WERI-Rb-1 (cell line): ENCODE results near the gene BARX2.

Source experiments
- DNase-seq: peaks from one replicate; pipeline ENCODE4 v3.0.0-alpha.2; 2020
- H3K27ac ChIP-seq: fragments of 250-450 bp; sonication (Bioruptor Pico); 2 replicates; pipeline ENCODE4 v1.5.1; 2020; ENCODE audit warnings: mild to moderate bottlenecking, moderate library complexity
- H3K27me3 ChIP-seq: fragments of 250-450 bp; sonication (Bioruptor Pico); 2 replicates; pipeline ENCODE4 v1.5.1; 2021; ENCODE audit warnings: mild to moderate bottlenecking, low read depth, moderate library complexity; ENCODE audit not compliant: insufficient read depth, severe bottlenecking
- H3K36me3 ChIP-seq: fragments of 250-450 bp; sonication (Bioruptor Pico); 2 replicates; pipeline ENCODE4 v1.5.1; 2020; ENCODE audit warnings: mild to moderate bottlenecking, moderate library complexity
- H3K4me3 ChIP-seq: 2 replicates; pipeline ENCODE4 v1.5.1; 2011; ENCODE audit warnings: low read depth, mild to moderate bottlenecking, control low read depth, low read length
- H3K9me3 ChIP-seq: fragments of 250-450 bp; sonication (Bioruptor Pico); 2 replicates; pipeline ENCODE4 v1.5.1; 2021; ENCODE audit warnings: mild to moderate bottlenecking, moderate library complexity; ENCODE audit not compliant: severe bottlenecking
- CTCF ChIP-seq: IDR thresholded peaks from 2 replicates; pipeline ENCODE4 v1.5.1; 2011; ENCODE audit warnings: low read depth, mild to moderate bottlenecking, control low read depth, inconsistent platforms, low read length

Gene BARX2

GRCh38 chr11:129490004-129490403 is 114.4 kb downstream of the BARX2 start:
- Histone ChIP-seq H3K9me3 (no peaks in the 10 kb centered on the region), H3K27ac (no peak overlapping the region), H3K36me3 (no peaks in the 10 kb centered on the region), H3K4me3 (no peak overlapping the region), H3K27me3 (peaks cover 65% of the 10 kb centered on the region)
- no peak for TF ChIP-seq CTCF
- DNase-seq, result no peak

DNA sequence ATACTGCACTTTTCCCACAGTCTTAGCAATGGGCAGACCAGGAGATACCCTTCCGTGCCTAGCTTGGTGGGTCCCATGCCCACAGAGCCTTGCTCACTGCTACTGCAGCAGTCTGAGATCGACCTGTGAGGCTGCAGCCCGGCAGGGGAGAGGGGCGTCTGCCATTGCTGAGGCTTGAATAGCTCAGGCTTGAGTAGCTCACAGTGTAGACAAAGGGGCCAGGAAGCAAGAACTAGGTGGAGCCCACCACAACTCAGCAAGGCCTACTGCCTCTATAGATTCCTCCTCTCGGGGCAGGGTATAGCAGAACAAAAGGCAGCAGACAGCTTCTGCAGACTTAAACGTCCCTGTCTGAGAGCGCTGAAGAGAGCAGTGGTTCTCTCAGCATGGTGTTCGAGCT is 118.1 kb downstream of the BARX2 start:
- TF ChIP-seq CTCF, result no peak
- DNase-seq, result no peak
- no peak overlapping the region for H3K27ac ChIP-seq
- no peaks in the 10 kb centered on the region for H3K9me3 ChIP-seq
- no peaks in the 10 kb centered on the region for H3K36me3 ChIP-seq
- H3K4me3 ChIP-seq, result no peak overlapping the region
- peaks cover 59% of the 10 kb centered on the region for H3K27me3 ChIP-seq
